ENCODE measurements around the gene HSPBP1. TPM values are rescaled to one million over a fixed set of nuclear protein-coding genes. Genes with fewer than 3 reads are reported as not detected.

Gene HSPBP1
- total RNA-seq, 1 donor from 2014 or later = 15.0 TPM

DNA sequence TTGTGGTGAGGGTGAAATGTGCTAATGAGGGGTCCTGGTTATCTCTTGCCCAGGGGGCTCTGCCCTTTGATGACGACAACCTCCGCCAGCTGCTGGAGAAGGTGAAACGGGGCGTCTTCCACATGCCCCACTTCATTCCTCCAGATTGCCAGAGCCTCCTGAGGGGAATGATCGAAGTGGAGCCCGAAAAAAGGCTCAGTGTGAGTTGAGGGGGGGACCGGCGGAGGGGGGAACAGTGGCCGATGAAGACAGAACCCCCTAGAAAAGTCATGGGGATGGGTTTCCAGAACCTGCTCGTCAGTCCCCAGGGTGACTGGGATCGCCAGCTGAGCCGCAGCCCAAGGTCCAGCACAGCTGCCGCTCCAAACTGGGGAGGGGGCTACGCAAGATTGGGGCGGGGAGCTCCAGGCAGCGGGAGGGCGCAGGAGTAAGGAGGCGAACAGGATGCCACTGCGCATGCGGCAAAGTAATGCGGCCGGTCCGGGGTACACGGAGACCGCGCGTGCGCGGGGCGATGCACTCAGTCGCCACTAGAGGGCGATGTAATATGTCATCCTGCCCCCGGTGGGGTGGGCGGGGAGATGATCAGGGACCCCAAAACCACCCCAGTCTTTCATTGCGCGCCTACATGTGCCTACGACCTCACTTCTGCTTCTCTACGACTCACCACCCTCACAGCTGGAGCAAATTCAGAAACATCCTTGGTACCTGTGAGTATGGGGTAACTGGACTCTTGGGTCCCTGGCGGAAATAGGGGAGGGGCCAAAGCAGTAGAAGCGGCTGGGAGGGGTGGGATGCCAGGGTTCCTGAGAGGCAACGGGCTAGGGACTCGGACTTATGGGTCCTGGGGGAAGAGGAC is 21.8 kb upstream of the HSPBP1 start:
- H3K4me3 Mint-ChIP-seq = peak overlapping the region; percentile 72
- Histone ChIP-seq H3F3A (ENCODE audit: low read depth) (peaks cover 26% of the 10 kb centered on the region), H3K27me3 (no peaks in the 10 kb centered on the region), H3K36me3 (no peaks in the 10 kb centered on the region), H2AFZ (replicated peaks) (no peak overlapping the region), H3K9ac (no peak overlapping the region), H3K9me3 (ENCODE audit: low read depth) (no peaks in the 10 kb centered on the region), H3K79me2 (ENCODE audit: low read depth) (no peaks in the 10 kb centered on the region), H3K27ac (peak overlapping the region; percentile 79), H3K4me3 (peak overlapping the region; percentile 19), H3K4me1 (peaks cover 17% of the 10 kb centered on the region), H4K20me1 (ENCODE audit: low read depth) (peaks cover 12% of the 10 kb centered on the region), H3K4me2 (peak overlapping the region; percentile 65)
- TF ChIP-seq EZH2phosphoT487 (IDR thresholded peaks at IDR 0.05) (no peak), EZH2 (IDR thresholded peaks at IDR 0.05) (no peak)
- TF ChIP-seq, protein P1, sequence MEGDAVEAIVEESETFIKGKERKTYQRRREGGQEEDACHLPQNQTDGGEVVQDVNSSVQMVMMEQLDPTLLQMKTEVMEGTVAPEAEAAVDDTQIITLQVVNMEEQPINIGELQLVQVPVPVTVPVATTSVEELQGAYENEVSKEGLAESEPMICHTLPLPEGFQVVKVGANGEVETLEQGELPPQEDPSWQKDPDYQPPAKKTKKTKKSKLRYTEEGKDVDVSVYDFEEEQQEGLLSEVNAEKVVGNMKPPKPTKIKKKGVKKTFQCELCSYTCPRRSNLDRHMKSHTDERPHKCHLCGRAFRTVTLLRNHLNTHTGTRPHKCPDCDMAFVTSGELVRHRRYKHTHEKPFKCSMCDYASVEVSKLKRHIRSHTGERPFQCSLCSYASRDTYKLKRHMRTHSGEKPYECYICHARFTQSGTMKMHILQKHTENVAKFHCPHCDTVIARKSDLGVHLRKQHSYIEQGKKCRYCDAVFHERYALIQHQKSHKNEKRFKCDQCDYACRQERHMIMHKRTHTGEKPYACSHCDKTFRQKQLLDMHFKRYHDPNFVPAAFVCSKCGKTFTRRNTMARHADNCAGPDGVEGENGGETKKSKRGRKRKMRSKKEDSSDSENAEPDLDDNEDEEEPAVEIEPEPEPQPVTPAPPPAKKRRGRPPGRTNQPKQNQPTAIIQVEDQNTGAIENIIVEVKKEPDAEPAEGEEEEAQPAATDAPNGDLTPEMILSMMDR (IDR thresholded peaks at IDR 0.05) = peak; percentile 94
- DNase-seq (ENCODE audit: low spot score) = peak; percentile 95
- peaks cover 33% of the 10 kb centered on the region for H3K36me3 Mint-ChIP-seq
- H3K4me1 Mint-ChIP-seq = peaks cover 18% of the 10 kb centered on the region
- no peak overlapping the region for H3K27ac Mint-ChIP-seq
- H3K27me3 Mint-ChIP-seq (ENCODE audit: insufficient read depth, low read depth) = no peaks in the 10 kb centered on the region
- H3K9me3 Mint-ChIP-seq = no peaks in the 10 kb centered on the region

GRCh38 chr19:55300886-55301458 is 21.1 kb upstream of the HSPBP1 start:
- Histone ChIP-seq H3K79me2 (ENCODE audit: low read depth) (no peaks in the 10 kb centered on the region), H3K36me3 (no peaks in the 10 kb centered on the region), H3K4me1 (peaks cover 17% of the 10 kb centered on the region), H3K27ac (peak overlapping the region; percentile 79), H4K20me1 (ENCODE audit: low read depth) (peaks cover 12% of the 10 kb centered on the region), H3K27me3 (no peaks in the 10 kb centered on the region), H2AFZ (replicated peaks) (no peak overlapping the region), H3K9ac (no peak overlapping the region), H3F3A (ENCODE audit: low read depth) (peaks cover 26% of the 10 kb centered on the region), H3K4me2 (peak overlapping the region; percentile 65), H3K4me3 (peak overlapping the region; percentile 19), H3K9me3 (ENCODE audit: low read depth) (no peaks in the 10 kb centered on the region)
- no peaks in the 10 kb centered on the region for H3K27me3 Mint-ChIP-seq (ENCODE audit: insufficient read depth, low read depth)
- H3K9me3 Mint-ChIP-seq = no peaks in the 10 kb centered on the region
- H3K4me3 Mint-ChIP-seq = no peak overlapping the region
- TF ChIP-seq EZH2phosphoT487 (IDR thresholded peaks at IDR 0.05) = no peak
- TF ChIP-seq EZH2 (IDR thresholded peaks at IDR 0.05) = no peak
- TF ChIP-seq, protein P1 (IDR thresholded peaks at IDR 0.05) = no peak
- peaks cover 18% of the 10 kb centered on the region for H3K4me1 Mint-ChIP-seq
- peaks cover 30% of the 10 kb centered on the region for H3K36me3 Mint-ChIP-seq
- peak; percentile 72 for DNase-seq (ENCODE audit: low spot score)
- no peak overlapping the region for H3K27ac Mint-ChIP-seq

GRCh38 chr19:55299991-55300390 is 20.1 kb upstream of the HSPBP1 start:
- Histone ChIP-seq H3K27me3 (no peaks in the 10 kb centered on the region), H3K79me2 (ENCODE audit: low read depth) (no peaks in the 10 kb centered on the region), H3F3A (ENCODE audit: low read depth) (peaks cover 24% of the 10 kb centered on the region), H4K20me1 (ENCODE audit: low read depth) (peaks cover 10% of the 10 kb centered on the region), H3K4me3 (no peak overlapping the region), H3K9ac (no peak overlapping the region), H3K4me1 (peaks cover 17% of the 10 kb centered on the region), H3K36me3 (no peaks in the 10 kb centered on the region), H3K9me3 (ENCODE audit: low read depth) (no peaks in the 10 kb centered on the region), H2AFZ (replicated peaks) (no peak overlapping the region), H3K27ac (no peak overlapping the region), H3K4me2 (no peak overlapping the region)
- Mint-ChIP-seq H3K36me3 (peaks cover 30% of the 10 kb centered on the region), H3K27me3 (ENCODE audit: insufficient read depth, low read depth) (no peaks in the 10 kb centered on the region), H3K27ac (no peak overlapping the region), H3K4me3 (no peak overlapping the region), H3K4me1 (peaks cover 18% of the 10 kb centered on the region), H3K9me3 (no peaks in the 10 kb centered on the region)
- DNase-seq (ENCODE audit: low spot score) = no peak
- TF ChIP-seq EZH2phosphoT487 (IDR thresholded peaks at IDR 0.05) = no peak
- TF ChIP-seq, protein P1 (IDR thresholded peaks at IDR 0.05) = no peak
- no peak for TF ChIP-seq EZH2 (IDR thresholded peaks at IDR 0.05)

All from neural progenitor cell (in vitro differentiated cells).